GM23248 (cell line): Measurements from ENCODE around the gene LVRN.

Source experiments
- EZH2 ChIP-seq: fragments of 200-600 bp; sonication (generic); IDR thresholded peaks from 2 replicates; pipeline ENCODE4 v1.6.1; 2018; ENCODE audit warnings: antibody characterized with exemption, mild to moderate bottlenecking; ENCODE audit not compliant: insufficient read depth, poor library complexity, severe bottlenecking
- EZH2phosphoT487 ChIP-seq: fragments of 200-600 bp; sonication (generic); IDR thresholded peaks from 2 replicates; pipeline ENCODE4 v1.6.1; 2018; ENCODE audit warnings: antibody characterized with exemption, moderate library complexity, mild to moderate bottlenecking, low read depth; ENCODE audit not compliant: insufficient read depth

DNA sequence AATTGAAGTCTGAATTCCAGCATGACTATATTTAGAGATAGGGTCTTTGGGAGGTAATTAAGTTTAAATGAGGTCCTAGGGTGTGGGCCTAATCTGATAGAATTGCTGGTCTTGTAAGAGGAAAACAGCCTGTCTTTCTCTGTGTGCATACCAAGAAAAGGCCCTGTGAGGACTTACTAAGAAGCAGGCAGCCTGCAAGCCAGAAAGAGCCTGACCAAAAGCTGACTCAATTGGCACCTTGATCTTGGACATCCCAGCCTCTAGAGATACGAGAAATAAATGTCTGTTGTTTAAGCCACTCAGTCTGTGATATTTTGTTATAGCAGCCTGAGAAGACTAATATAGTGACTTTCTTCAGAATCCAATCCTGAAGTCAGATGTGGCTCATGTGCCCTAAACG lies 84.5 kb downstream of the LVRN start:
- TF ChIP-seq EZH2phosphoT487 (no peak), EZH2 (no peak)
